Stimulated activated CD8-positive, alpha-beta memory T cell treated with anti-CD3 and anti-CD28 coated beads, Interleukin-4, amount 100 ng/mL, for 4 hours (primary cell): Measurements from ENCODE around the gene PCDHGB2.
"Not testable (repeated sequence)": the region's sequence is repeated elsewhere in the genome, so short reads cannot be mapped to it uniquely, and the experiment has no call there.

ENCODE experiments used
- DNase-seq, 2 donors: peaks; one replicate each; pipeline ENCODE4 v3.0.0-alpha.2; 2020; ENCODE audit warnings: low read depth in 2 of 2, low spot score in 1 of 2

Gene PCDHGB2

DNA sequence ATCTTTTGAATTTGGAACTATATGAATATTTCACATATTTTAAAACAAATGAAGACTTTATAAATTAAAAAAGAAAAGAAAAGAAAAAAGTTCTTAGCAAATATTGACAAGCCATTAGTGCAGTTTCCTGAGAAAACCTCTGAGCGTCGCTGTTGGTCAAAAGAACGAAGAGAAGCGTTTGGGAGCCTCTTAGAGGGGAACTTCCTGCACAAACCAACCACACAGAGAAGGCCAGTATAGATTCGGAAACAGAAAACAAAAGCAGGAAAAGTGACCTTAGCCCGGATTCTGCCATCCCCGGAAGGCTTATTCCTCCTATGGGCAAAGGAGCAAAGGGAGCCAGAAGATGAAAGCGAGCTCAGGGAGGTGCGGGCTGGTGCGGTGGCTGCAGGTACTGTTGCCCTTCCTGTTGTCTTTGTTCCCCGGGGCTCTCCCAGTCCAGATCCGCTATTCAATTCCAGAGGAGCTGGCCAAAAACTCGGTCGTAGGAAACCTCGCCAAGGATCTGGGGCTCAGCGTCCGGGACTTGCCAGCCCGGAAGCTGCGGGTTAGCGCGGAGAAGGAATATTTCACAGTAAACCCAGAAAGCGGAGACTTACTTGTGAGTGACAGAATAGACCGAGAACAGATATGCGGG is at the start of gene PCDHGB2:
TSS of gene PCDHGB2 (plus strand) at position 205 of the 637 bp plus-strand sequence. CDS start at position 347, 142 bp downstream.
- DNase-seq: no peak

DNA sequence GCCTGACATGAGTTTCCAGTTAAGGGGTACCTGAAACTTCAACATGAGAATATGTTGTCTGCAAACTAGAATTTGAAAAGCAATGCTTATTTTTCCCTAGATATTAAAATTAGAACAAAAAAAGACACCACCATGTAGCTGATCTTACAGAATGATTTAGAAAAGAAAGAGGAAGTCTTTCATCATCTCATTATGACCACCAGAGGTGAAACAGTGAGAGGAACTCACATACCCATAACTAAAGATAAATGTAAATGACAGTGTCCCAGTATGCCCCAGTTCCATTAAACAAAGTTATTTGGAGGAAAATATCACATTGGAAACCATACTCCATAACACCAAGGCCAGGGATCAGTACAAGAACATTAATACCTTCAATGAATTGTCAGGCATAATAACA is 46.1 kb upstream of the PCDHGB2 start:
- no peak for DNase-seq

DNA sequence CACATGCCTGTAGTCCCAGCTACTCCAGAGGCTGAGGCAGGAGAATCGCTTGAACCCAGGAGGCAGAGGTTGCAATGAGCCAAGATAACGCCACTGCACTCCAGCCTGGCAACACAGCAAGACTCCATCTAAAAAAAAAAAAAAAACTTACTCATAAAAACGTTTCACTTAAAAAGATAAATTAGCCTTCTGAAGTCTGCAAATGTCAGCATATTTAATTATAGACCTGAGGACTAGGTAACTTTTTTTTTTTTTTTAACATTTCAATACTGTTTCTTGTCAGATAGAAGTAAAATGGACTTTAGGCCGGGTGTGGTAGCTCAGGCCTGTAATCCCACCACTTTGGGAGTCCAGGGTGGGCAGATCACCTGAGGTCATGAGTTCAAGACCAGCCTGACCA is 42.8 kb upstream of the PCDHGB2 start:
- DNase-seq: not testable (repeated sequence)

DNA sequence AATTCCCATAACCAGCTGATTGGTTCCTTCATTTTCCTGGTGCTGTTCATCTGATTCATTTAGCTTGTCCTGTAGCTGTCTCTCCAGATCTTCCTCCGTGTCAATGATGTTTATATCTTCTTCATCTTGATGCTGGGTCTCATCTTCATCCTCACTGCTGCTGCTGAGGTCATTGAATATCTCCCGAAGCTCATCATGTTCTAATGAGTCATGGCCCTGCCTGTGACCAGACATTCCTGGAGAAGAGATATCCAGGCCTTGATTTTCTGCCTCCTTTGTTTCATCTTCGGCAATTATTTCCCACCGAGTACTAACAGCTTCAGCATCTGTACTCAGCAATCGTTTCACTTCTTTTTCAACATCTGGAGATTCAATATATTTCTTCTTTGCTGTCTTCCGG is 40.6 kb upstream of the PCDHGB2 start:
- DNase-seq: no peak

DNA sequence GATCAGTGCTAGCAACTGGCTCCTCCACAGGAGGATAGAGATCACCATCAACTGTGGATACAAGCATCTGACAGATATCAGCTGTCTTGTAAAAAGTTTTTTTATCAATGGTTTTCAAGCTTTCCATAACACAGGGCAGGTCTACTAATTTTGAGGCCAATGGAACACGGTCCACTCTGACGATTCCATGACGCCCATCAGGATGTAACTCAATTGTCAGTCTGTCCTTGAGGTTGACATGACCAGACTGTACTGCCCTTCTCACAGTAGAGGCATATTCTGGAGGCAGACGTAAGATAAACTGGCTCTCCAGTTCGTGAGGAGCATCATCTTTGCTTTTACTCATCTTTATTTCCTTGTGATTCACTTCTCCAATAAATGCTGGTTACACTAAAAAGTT is 40.1 kb upstream of the PCDHGB2 start:
- no peak for DNase-seq

DNA sequence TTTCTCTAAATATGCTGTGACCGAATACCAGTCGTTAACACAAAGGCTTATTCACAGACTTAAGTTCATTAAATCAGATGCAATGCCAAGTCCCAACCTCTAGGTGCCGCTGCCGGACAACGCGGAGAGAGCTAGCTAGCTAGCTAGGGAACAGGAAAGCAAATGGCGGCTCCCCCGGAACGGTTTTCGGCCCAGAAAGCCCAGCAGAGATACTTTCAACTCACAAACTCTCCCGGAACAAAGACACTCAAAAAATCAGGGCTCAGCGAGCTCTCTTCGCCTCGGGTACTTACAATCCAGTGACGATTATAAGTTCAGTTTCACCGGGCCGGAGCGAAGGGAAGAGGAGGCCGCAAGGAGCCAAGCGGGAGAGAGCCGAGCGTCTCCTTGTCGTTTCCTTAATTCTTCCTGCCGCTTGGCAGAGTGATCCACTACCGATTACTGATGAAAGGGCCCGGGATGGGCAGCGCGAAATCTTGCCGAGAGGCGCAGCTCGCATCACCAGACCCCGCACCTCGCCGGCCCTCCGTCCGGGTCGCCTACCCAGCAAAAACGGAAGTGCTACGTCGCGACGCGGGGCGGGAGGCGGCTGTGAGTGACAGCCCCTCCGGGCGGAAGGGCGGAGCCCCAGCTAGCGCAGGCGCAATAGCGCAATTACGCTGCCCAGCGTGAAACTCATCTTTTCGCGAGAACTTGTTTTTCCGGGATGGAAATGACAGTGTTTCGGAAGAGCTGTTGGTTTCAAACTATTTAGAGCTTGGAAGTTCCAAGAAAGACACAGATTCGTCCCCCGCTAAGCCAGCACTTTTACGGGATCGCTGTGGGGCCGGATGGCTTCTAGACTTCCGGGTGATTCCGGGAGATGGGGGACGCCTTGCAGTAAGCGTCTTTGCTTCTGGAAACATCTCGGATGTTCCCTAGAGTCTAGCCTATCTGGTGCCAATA is 39.3 kb upstream of the PCDHGB2 start, which contains the start of gene TAF7:
TSS of gene TAF7 (minus strand) at position 560 of the 945 bp plus-strand sequence. CDS start 740 bp downstream, outside the sequence.
- peak; percentile 84 to 86 for DNase-seq

DNA sequence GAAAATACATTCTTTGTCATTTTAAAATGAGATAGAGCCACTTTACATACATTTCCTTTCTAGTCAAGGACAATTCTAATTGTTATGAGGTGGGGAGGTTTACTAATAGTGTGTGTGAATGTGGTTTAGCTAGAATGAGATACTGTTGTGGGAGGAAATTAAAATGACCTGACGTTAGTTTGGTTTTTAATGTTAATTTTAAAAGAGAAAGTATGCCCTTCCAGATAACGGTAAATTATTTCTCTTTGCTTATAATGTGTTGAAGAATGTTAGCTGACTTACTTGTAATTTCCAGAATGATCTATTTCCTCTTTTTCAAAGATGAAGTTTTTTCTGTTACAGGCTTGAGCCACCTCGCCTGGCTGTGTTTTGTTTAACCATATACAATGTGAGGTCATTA is 37.5 kb upstream of the PCDHGB2 start:
- DNase-seq: no peak

DNA sequence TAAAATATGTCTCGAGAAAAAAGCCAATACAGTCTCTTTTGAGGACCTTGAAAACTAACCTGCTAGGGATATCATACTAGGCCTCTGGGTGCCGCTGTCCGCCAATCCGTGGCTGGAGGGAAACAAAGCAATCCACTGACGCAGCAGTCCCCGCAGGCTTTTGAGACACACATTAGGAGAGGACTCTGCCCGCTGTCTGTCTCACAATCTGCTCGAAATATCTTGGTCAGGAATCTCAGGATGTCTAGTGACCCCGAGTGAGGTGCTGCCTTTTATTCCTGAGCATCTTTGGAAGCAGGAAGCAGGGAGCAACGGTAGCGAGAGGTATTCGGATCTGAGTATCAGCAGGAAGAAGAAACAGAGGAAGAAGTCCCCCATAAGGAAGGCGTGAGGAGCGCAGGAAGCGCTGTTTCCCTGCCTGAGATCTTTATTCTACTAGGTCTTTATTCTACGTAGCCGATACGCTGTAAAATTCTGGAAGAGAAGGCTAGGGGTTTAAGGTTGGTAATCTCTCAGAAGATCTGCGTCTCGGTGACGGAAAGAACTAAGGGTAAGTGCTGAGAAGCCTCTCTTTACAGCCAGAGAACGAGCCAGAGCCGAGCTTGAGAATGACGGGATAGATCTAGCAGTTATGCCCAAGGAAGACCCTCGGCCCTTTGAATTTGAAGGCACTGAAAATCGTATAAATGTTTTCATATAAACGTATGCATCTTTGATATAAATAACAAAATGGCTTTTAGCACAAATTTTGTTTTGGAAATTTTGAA is 33.5 kb upstream of the PCDHGB2 start:
- peak; percentile 25 to 43 for DNase-seq

DNA sequence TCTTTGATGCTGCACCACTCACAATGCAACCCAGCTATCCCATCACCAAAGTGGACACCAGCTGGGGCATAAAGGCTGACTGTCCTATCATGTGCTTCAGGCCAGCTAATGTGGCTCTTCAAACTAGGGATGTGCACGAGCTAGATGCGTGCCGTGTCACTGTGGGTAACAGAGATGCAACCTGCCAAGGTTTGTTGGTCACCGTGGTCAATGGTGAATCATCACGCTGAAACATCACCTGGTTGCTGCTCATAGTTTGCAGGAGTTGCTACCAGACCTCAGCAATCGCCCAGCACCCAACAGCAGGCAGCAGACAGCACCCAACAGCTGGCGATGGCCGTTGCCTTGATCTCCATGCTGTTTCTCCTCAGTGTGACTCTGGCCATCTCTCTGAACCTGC is 31.6 kb upstream of the PCDHGB2 start:
- no peak for DNase-seq

DNA sequence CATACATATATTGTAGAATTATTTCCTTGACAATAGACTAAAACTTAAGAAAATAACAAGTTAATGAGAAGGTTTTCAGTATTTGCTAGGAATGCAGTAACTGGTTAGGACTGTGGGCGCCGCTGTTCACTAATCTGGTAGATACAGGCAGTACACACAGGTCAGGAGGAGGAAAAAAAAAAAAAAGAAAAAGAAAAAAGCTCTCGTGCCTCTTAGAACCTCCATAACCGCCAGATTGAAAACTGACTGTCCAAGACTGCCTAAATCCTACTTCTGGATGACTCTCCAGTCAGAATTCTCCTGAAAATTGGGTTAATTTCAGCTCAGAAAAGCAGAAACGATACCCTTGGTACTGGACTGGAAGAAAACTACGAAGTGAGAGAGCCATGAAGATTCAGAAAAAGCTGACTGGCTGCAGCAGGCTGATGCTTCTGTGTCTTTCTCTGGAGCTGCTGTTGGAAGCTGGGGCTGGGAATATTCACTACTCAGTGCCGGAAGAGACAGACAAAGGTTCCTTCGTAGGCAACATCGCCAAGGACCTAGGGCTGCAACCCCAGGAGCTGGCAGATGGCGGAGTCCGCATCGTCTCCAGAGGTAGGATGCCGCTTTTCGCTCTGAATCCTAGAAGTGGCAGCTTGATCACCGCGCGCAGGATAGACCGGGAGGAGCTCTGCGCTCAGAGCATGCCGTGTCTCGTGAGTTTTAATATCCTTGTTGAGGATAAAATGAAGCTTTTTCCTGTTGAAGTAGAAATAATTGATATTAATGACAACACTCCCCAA is 29.3 kb upstream of the PCDHGB2 start, which contains the start of gene PCDHGA1:
TSS of gene PCDHGA1 (plus strand) at position 216 of the 782 bp plus-strand sequence.
- DNase-seq: no peak

DNA sequence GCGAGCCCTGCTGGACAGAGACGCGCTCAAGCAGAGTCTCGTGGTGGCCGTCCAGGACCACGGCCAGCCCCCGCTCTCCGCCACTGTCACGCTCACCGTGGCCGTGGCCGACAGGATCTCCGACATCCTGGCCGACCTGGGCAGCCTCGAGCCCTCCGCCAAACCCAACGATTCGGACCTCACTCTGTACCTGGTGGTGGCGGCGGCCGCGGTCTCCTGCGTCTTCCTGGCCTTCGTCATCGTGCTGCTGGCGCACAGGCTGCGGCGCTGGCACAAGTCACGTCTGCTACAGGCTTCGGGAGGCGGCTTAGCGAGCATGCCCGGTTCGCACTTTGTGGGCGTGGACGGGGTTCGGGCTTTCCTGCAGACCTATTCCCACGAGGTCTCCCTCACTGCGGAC is 27.2 kb upstream of the PCDHGB2 start:
- DNase-seq: not testable (repeated sequence)

DNA sequence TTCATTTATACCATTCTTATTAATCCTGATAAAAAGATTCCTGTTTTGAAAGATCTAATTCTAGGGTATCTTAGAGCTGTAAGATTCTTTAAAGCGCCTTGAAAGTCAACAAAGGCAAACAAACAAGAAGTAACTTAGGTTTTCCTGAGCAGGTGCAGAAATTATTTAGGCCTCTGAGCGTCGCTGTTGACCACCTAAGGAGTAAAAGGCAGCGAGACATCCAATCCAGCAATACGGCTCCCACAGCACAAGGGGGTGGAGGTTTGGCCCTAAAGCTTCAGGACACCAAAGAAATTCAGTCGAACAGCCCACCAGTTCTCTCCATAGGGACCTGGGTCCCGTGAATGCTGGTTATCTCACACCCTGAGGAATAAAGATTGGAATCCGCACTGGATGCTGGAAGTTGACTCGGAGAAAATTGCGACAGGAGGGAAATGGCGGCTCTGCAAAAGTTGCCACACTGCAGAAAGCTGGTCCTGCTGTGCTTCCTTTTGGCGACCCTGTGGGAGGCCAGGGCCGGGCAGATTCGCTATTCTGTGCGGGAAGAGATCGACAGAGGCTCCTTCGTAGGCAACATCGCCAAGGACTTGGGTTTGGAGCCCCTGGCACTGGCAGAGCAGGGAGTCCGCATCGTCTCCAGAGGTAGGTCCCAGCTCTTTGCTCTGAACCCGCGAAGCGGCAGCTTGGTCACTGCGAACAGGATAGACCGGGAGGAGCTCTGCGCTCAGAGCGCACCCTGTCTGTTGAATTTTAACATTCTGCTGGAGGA is 21.1 kb upstream of the PCDHGB2 start, which contains the start of gene PCDHGA2:
TSS of gene PCDHGA2 (plus strand) at position 223 of the 769 bp plus-strand sequence.
- DNase-seq: no peak

DNA sequence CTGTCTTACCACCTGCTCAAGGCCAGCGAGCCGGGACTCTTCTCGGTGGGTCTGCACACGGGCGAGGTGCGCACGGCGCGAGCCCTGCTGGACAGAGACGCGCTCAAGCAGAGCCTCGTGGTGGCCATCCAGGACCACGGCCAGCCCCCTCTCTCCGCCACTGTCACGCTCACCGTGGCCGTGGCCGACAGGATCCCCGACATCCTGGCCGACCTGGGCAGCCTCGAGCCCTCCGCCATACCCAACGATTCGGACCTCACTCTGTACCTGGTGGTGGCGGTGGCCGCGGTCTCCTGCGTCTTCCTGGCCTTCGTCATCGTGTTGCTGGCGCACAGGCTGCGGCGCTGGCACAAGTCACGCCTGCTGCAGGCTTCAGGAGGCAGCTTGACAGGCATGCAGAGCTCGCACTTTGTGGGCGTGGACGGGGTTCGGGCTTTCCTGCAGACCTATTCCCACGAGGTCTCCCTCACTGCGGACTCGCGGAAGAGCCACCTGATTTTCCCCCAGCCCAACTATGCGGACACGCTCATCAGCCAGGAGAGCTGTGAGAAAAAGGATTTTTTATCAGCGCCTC is 18.9 kb upstream of the PCDHGB2 start:
- DNase-seq: not testable (repeated sequence)

DNA sequence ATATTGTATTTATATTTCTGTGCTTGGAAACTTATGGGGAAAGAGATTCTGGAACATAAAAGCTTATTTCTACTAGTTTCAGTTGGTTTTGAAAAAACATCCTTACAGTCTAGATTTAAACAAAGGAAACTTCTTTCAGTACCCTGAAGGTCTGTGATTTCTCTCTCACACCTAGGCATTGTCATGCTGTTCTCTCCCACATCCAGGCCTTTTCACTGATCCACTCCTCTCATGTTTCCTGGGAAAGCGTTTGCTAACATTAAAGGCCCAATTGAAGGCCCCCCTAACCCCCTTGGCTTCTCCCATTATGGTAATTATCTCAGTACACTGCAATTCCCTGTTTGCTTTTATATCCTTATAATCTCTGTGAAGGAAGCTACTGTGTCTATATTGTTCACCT is 17.0 kb upstream of the PCDHGB2 start:
- DNase-seq: no peak

DNA sequence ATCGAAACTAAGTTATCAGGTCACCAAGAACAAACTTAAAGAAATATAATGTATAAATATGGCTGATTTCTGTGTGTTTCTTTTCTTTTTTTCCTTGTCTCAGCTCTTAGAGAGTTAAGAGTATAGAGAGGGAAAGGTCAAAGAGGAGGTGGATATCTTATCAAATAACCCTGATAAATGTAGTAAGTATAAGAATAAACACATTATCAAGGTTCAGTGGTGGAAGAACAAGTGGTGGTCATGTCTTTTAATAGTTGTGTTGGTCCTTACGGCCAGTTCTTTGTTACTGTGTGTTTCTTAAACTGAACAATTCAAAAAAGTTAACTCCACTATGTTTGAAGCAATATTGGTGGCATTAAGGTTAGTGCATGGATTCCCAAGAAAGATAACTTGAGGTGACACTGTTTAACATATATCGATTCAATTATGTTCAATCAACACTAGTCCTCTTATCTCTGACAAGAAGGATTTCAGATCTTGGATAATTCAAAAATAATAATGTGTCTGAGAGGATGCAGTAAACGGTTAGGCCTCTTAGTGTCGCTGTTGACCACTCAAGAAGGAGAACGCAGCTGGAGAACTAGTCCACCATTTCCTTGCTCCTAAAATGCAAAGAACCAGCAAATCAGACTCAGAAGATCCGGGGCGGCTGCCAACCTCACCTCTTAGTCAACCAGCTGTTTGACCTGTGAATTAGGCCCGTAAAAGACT is 16.4 kb upstream of the PCDHGB2 start, which contains the start of gene PCDHGA3:
TSS of gene PCDHGA3 (plus strand) at position 588 of the 711 bp plus-strand sequence. CDS start 205 bp downstream, outside the sequence.
- DNase-seq: no peak

DNA sequence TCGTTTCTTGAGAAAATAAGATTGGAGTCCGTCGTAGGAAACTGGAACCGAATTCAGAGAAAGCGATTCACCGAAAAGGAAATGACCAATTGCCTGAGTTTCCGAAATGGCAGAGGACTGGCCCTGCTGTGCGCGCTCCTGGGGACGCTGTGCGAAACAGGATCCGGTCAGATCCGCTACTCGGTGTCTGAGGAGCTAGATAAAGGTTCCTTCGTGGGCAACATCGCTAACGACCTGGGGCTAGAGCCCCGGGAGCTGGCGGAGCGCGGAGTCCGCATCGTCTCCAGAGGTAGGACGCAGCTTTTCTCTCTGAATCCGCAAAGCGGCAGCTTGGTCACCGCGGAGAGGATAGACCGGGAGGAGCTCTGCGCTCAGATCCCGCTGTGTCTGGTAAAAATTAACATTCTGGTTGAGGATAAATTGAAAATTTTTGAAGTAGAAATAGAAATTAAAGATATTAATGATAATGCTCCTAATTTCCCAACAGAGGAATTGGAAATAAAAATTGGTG is 15.8 kb upstream of the PCDHGB2 start:
- no peak for DNase-seq

DNA sequence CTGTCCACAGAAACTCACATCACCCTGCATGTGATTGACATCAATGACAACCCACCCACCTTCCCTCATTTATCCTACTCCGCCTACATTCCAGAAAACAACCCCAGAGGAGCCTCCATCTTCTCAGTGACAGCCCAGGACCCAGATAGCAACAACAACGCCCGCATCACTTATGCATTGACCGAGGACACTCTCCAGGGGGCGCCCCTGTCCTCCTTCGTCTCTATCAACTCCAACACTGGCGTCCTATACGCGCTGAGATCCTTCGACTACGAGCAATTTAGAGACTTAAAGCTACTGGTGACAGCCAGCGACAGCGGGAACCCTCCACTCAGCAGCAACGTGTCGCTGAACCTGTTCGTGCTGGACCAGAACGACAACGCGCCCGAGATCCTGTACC is 14.5 kb upstream of the PCDHGB2 start:
- DNase-seq: no peak

DNA sequence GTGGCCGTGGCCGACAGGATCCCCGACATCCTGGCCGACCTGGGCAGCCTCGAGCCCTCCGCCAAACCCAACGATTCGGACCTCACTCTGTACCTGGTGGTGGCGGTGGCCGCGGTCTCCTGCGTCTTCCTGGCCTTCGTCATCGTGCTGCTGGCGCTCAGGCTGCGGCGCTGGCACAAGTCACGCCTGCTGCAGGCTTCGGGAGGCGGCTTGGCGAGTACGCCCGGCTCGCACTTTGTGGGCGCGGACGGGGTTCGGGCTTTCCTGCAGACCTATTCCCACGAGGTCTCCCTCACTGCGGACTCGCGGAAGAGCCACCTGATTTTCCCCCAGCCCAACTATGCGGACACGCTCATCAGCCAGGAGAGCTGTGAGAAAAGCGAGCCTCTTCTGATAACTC is 13.8 kb upstream of the PCDHGB2 start:
- DNase-seq: not testable (repeated sequence)
